A673 (cell line): ENCODE measurements around the gene SCNM1. TPM values are rescaled to one million over a fixed set of nuclear protein-coding genes. Genes with fewer than 3 reads are reported as not detected.

Source experiments
- BruUV-seq: library from RNA; stranded (reverse); fragments of 400-500 nt; replicated peaks from 2 replicates; lab custom pipeline; 2021; lab: Mats Ljungman, UMichigan
- CTCF ChIA-PET: fragments of 300-600 bp; sonication (Branson Sonifier 250); formaldehyde crosslinking; loops from one replicate; lab custom pipeline; 2022; ENCODE audit warnings: antibody characterized with exemption; lab: Charles Lee
- POLR2A ChIA-PET: fragments of 300-600 bp; sonication (Branson Sonifier 250); formaldehyde crosslinking; loops from one replicate; lab custom pipeline; 2022; ENCODE audit warnings: antibody characterized with exemption; ENCODE audit not compliant: low non-redundant PET; lab: Charles Lee
- DNase-seq: peaks from one replicate; pipeline ENCODE4 v3.0.0-alpha.2; 2015; ENCODE audit warnings: low spot score
- H3K27ac ChIP-seq: fragments of 200-600 bp; sonication (generic); 2 replicates; pipeline ENCODE4 v1.5.1; 2016; ENCODE audit warnings: mixed run types, low read depth, mild to moderate bottlenecking, mixed read lengths, antibody characterized with exemption, low read length; ENCODE audit not compliant: poor library complexity, severe bottlenecking
- H3K27me3 ChIP-seq: fragments of 200-600 bp; sonication (generic); replicated peaks from 2 replicates; pipeline ENCODE4 v1.6.1; 2017; ENCODE audit warnings: mixed run types, low read depth, mild to moderate bottlenecking, mixed read lengths, antibody characterized with exemption, low read length; ENCODE audit not compliant: insufficient read depth, poor library complexity
- H3K36me3 ChIP-seq: fragments of 200-600 bp; sonication (generic); 2 replicates; pipeline ENCODE4 v1.6.1; 2016; ENCODE audit warnings: mixed run types, mild to moderate bottlenecking, mixed read lengths, antibody characterized with exemption, low read length; ENCODE audit not compliant: insufficient read depth, poor library complexity, severe bottlenecking
- H3K4me1 ChIP-seq: fragments of 200-600 bp; sonication (generic); 2 replicates; pipeline ENCODE4 v1.6.1; 2017; ENCODE audit warnings: mixed run types, mild to moderate bottlenecking, mixed read lengths, antibody characterized with exemption, low read length; ENCODE audit not compliant: insufficient read depth, poor library complexity, severe bottlenecking
- H3K4me3 ChIP-seq: fragments of 200-600 bp; sonication (generic); 2 replicates; pipeline ENCODE4 v1.5.1; 2016; ENCODE audit warnings: low read depth, mixed run types, mild to moderate bottlenecking, mixed read lengths, low read length; ENCODE audit not compliant: poor library complexity, severe bottlenecking
- H3K9me3 ChIP-seq: fragments of 200-600 bp; sonication (generic); 2 replicates; pipeline ENCODE4 v1.6.1; 2016; ENCODE audit warnings: mixed run types, low read depth, mild to moderate bottlenecking, mixed read lengths, antibody characterized with exemption, low read length; ENCODE audit not compliant: poor library complexity, severe bottlenecking
- CTCF ChIP-seq: fragments of 300-800, 200-600 bp; sonication (generic); conservative IDR thresholded peaks from 2 replicates; pipeline ENCODE4 v1.5.1; 2017; ENCODE audit warnings: low read depth, mild to moderate bottlenecking, antibody characterized with exemption, low read length, moderate library complexity, mixed read lengths
- EZH2 ChIP-seq: fragments of 200-600 bp; sonication (generic); IDR thresholded peaks from 2 replicates; pipeline ENCODE4 v1.6.1; 2017; ENCODE audit warnings: borderline replicate concordance, low read depth, mild to moderate bottlenecking, mixed read lengths, antibody characterized with exemption, low read length; ENCODE audit not compliant: poor library complexity, severe bottlenecking
- intact Hi-C: fragments of 100-400 bp; cut with micrococcal nuclease; formaldehyde crosslinking; loops from one replicate; pipeline ENCODE4 v1.10.0; 2022; ENCODE audit not compliant: unreplicated experiment
- total RNA-seq: library from RNA; stranded (reverse); gene quantifications from 2 replicates; pipeline ENCODE4 v1.2.3, GENCODE V29; 2021

SCNM1 gene
- total RNA-seq, 1 experiment from 2014 or later: 59.6 TPM

GRCh38 chr1:151196292-151196800, 30.4 kb downstream of the SCNM1 start:
- no TSS peak for BruUV-seq
- Histone ChIP-seq H3K27ac (peak overlapping the region; percentile 67), H3K36me3 (no peaks in the 10 kb centered on the region), H3K9me3 (no peaks in the 10 kb centered on the region), H3K4me1 (no peaks in the 10 kb centered on the region), H3K27me3 (no peaks in the 10 kb centered on the region), H3K4me3 (peak overlapping the region; percentile 45)
- POLR2A ChIA-PET: no interaction called here
- CTCF ChIA-PET: interaction anchor here (0.7 kb wide), 1 partner anchor 56 kb away, joined by 3 read pairs; no protein-coding TSS in a partner anchor
- DNase-seq: peak; percentile 95
- no peak for TF ChIP-seq EZH2
- peak; percentile 75 for TF ChIP-seq CTCF
- intact Hi-C loops: loop anchor here (1.0 kb wide), 1 partner anchor 145 kb away; no protein-coding TSS in a partner anchor

DNA sequence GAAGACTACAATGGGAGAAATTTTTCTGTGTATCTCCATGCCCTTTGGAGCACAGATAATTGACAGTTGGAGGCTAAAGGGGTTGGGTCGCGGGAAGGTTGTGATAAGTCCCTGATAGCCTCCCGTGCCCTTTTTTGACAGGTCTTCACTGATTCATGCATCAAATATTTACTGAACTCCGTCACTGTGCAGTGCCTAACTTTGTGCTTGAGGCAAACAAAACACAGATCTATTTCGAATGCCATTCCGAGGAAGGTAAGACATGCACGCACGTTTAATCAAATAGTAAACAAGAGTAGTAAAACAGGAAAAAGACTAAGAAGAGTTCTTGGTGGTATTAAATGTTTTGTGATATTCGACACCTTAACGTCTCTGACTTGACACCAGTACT, 31.9 kb downstream of the SCNM1 start:
- POLR2A ChIA-PET: no interaction called here
- no peaks in the 10 kb centered on the region for H3K27me3 ChIP-seq
- H3K27ac ChIP-seq: peak overlapping the region; percentile 90
- no TSS peak for BruUV-seq
- no peak for DNase-seq
- CTCF ChIA-PET: no interaction called here
- TF ChIP-seq CTCF (no peak), EZH2 (no peak)
- intact Hi-C loops: loop anchor here (1.0 kb wide), 1 partner anchor 53 kb away; no protein-coding TSS in a partner anchor
- H3K9me3 ChIP-seq: no peaks in the 10 kb centered on the region
- peak overlapping the region; percentile 68 for H3K4me3 ChIP-seq
- peaks cover 14% of the 10 kb centered on the region for H3K36me3 ChIP-seq
- H3K4me1 ChIP-seq: peaks cover 6% of the 10 kb centered on the region

- Histone ChIP-seq H3K36me3 (peaks cover 20% of the 10 kb centered on the region), H3K4me3 (peak within 1 kb of the TSS; percentile 68), H3K4me1 (peaks cover 6% of the 10 kb centered on the region), H3K9me3 (no peaks in the 10 kb centered on the region), H3K27me3 (no peaks in the 10 kb centered on the region), H3K27ac (peak within 1 kb of the TSS; percentile 90)
- ChIA-PET CTCF (interaction anchor here (0.6 kb wide), 1 partner anchor 205 kb away, joined by 4 read pairs; no protein-coding TSS in a partner anchor), POLR2A (no interaction called here)
- intact Hi-C loops: loop anchor here (1.0 kb wide), 1 partner anchor 53 kb away; no protein-coding TSS in a partner anchor
- DNase-seq: peak; percentile 99
- BruUV-seq: TSS peak; percentile 68
- TF ChIP-seq CTCF (no peak), EZH2 (no peak)
Observed at GRCh38 chr1:151198254-151199127, 32.5 kb downstream of the SCNM1 start, which contains the start of gene PIP5K1A. Gene PIP5K1A (plus strand): TSS chr1:151198552. CDS start chr1:151198997, 445 bp downstream.
